Breast epithelium (tissue), 4 donors: ENCODE data around the gene FUT3. TPM values are rescaled to one million over a fixed set of nuclear protein-coding genes. Genes with fewer than 3 reads are reported as not detected.

Experiments used
- DNase-seq, 2 donors: peaks; one replicate each; pipeline ENCODE4 v3.0.0-alpha.2; 2019; ENCODE audit warnings: low spot score in 2 of 2
- H3K27ac ChIP-seq, 2 donors: fragments of 200-600 bp; sonication (generic) in 1 of 2; one replicate each; pipeline ENCODE4 v1.5.1; 2016 to 2019; ENCODE audit warnings: mild to moderate bottlenecking in 1 of 2
- H3K27me3 ChIP-seq, 2 donors: fragments of 200-600 bp; sonication (generic) in 1 of 2; one replicate each; pipeline versions ENCODE4 v1.5.1 to v1.6.0; 2017 to 2019; ENCODE audit warnings: control low read depth in 1 of 2, mild to moderate bottlenecking in 1 of 2
- H3K36me3 ChIP-seq: fragments of 200-600 bp; one replicate; pipeline ENCODE4 v1.5.1; 2019
- H3K4me1 ChIP-seq, 2 donors: fragments of 200-600 bp; sonication (generic); one replicate each; pipeline ENCODE4 v1.5.1; 2016 to 2019; ENCODE audit warnings: control low read depth in 1 of 2
- H3K4me3 ChIP-seq, 3 donors: fragments of 200-600 bp; sonication (generic); 1 replicate in 2 of 3; 2 replicates in 1 of 3; pipeline ENCODE4 v1.5.1; 2016 to 2019; ENCODE audit warnings: mild to moderate bottlenecking in 3 of 3, moderate library complexity in 2 of 3
- H3K9me3 ChIP-seq, 2 donors: fragments of 200-600 bp; sonication (generic) in 1 of 2; one replicate each; pipeline ENCODE4 v1.5.1; 2016 to 2019; ENCODE audit warnings: control low read depth in 1 of 2
- POLR2A ChIP-seq: fragments of 450-650 bp; IDR thresholded peaks from one replicate; pipeline ENCODE4 v1.6.1; 2016; ENCODE audit warnings: antibody characterized with exemption, mild to moderate bottlenecking, moderate library complexity
- POLR2AphosphoS5 ChIP-seq, 3 donors: sonication (generic); formaldehyde crosslinking; IDR thresholded peaks; one replicate each; pipeline ENCODE4 v1.6.1; 2017; ENCODE audit warnings: antibody characterized with exemption in 3 of 3
- intact Hi-C: fragments of 100-400 bp; cut with DNase I; formaldehyde crosslinking; loops from one replicate; pipeline ENCODE4 v1.15.1; 2023; ENCODE audit warnings: low total_unique reads
- total RNA-seq, 3 donors: library from RNA; depleted of rRNA; stranded (reverse); fragments of >200 nt; gene quantifications; one replicate each; pipeline ENCODE4 v1.1.0, GENCODE V29; 2016
- TF ChIP-seq, protein P1 (sequence below), 3 donors: fragments of 450-650 bp; IDR thresholded peaks; one replicate each; pipeline ENCODE4 v1.5.1; 2016 to 2017; ENCODE audit warnings: antibody characterized with exemption in 3 of 3, mild to moderate bottlenecking in 3 of 3, moderate library complexity in 3 of 3

FUT3 gene
- total RNA-seq, 3 donors from 2014 or later = 1.3 to 2.9 TPM; not detected in 1

DNA sequence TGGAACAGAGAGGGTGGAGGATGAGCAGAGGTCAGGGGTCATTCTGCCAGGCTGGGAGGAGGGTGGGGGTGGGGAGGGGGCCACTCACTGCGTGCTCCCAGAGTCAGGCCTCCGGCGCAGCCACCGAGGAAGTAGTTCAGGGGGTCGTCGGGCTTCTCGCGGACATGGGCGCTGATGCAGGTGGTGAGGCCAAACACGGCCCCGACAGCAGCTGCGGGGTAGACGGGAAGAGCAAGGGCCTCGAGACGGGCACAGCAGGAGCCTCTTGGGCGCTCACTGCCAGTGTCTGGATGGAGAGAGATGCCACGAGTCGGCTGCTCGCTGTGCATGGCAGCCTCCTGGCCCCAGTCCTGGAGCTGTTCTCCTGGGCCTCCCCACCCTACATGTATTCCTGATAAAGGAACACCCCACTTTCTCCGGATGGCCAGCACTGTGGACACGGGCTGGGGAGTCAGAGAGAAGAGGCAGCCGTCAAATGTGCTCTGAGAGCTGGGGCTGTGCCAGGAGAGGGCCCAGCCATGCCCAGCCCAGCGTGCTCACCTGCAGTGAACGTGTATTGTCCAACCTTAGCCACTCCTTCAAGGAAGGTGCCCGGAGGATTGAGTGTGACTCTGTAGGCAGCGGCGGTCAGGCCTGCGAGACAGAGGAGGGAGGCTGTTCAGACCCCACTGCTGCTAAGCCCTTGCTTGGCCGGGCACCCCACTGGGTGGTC, 45.3 kb upstream of the FUT3 start:
- intact Hi-C loops = no loop called here
- no peaks in the 10 kb centered on the region for H3K9me3 ChIP-seq
- peak overlapping the region in 1 of 2 donors; percentile 68 for H3K27ac ChIP-seq
- H3K27me3 ChIP-seq = no peaks in the 10 kb centered on the region
- DNase-seq = no peak
- no peak overlapping the region for H3K4me3 ChIP-seq
- H3K4me1 ChIP-seq = peaks cover 0 to 8% of the 10 kb centered on the region in 2 donors
- H3K36me3 ChIP-seq = peaks cover 7% of the 10 kb centered on the region
- TF ChIP-seq POLR2AphosphoS5 (IDR thresholded peaks at IDR 0.05) (no peak), POLR2A (no peak)
- TF ChIP-seq, protein P1, sequence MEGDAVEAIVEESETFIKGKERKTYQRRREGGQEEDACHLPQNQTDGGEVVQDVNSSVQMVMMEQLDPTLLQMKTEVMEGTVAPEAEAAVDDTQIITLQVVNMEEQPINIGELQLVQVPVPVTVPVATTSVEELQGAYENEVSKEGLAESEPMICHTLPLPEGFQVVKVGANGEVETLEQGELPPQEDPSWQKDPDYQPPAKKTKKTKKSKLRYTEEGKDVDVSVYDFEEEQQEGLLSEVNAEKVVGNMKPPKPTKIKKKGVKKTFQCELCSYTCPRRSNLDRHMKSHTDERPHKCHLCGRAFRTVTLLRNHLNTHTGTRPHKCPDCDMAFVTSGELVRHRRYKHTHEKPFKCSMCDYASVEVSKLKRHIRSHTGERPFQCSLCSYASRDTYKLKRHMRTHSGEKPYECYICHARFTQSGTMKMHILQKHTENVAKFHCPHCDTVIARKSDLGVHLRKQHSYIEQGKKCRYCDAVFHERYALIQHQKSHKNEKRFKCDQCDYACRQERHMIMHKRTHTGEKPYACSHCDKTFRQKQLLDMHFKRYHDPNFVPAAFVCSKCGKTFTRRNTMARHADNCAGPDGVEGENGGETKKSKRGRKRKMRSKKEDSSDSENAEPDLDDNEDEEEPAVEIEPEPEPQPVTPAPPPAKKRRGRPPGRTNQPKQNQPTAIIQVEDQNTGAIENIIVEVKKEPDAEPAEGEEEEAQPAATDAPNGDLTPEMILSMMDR (IDR thresholded peaks at IDR 0.05) = no peak

DNA sequence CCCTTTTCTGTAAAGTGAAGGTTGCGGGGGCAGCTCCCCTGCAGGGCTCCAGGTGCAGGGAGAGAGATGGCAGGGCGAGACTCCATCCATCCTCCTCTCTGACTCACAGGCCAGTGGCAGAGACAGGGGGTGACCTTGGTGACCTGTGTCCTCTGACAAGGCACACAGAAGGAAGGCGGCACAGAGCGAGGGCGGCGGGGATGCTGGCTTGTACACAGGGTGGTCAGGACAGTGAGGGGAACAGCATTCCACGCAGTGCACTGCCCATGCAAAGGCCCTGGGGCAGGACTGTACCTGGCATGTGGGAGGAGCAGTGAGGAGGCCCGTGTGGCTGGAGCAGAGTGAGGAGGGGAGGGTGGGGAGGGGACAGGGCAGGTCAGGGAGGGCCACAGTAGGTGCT, 44.6 kb upstream of the FUT3 start:
- peaks cover 0 to 8% of the 10 kb centered on the region in 2 donors for H3K4me1 ChIP-seq

DNA sequence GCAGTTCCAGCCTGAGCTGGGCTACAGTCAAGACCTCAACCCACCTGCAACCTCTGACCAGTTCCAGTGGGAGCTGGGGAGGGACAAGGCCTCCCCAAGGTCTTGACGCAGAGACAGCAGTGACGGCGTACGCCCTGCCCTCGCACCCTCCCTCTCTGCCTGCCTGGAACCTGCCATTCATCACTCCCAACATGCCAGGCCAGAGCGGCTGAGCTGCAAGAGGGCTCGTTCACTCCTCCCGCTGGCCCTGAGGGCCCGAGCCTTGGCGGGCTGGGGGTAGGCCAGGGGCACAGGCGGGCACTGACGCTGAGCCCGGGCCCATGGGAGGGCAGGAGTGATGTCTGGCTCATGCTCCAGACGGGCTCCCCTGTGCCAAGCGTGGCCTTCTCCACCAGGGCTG, 44.2 kb upstream of the FUT3 start:
- intact Hi-C loops = no loop called here
- H3K27me3 ChIP-seq = no peaks in the 10 kb centered on the region
- DNase-seq = no peak
- TF ChIP-seq, protein P1 (IDR thresholded peaks at IDR 0.05) = no peak
- TF ChIP-seq POLR2AphosphoS5 (IDR thresholded peaks at IDR 0.05) = no peak
- no peak for TF ChIP-seq POLR2A
- H3K4me3 ChIP-seq = no peak overlapping the region
- H3K9me3 ChIP-seq = no peaks in the 10 kb centered on the region
- H3K36me3 ChIP-seq = peaks cover 7% of the 10 kb centered on the region
- peaks cover 0 to 8% of the 10 kb centered on the region in 2 donors for H3K4me1 ChIP-seq
- peak overlapping the region; percentile 48 to 68 for H3K27ac ChIP-seq

More for the DNA sequence above, 44.6 kb upstream of the FUT3 start:
- Histone ChIP-seq H3K9me3 (no peaks in the 10 kb centered on the region), H3K36me3 (peaks cover 7% of the 10 kb centered on the region), H3K4me3 (no peak overlapping the region), H3K27ac (peak overlapping the region in 1 of 2 donors; percentile 68), H3K27me3 (no peaks in the 10 kb centered on the region)
- intact Hi-C loops = no loop called here
- TF ChIP-seq POLR2A = no peak
- no peak for TF ChIP-seq POLR2AphosphoS5 (IDR thresholded peaks at IDR 0.05)
- TF ChIP-seq, protein P1 (IDR thresholded peaks at IDR 0.05) = no peak
- DNase-seq = no peak

DNA sequence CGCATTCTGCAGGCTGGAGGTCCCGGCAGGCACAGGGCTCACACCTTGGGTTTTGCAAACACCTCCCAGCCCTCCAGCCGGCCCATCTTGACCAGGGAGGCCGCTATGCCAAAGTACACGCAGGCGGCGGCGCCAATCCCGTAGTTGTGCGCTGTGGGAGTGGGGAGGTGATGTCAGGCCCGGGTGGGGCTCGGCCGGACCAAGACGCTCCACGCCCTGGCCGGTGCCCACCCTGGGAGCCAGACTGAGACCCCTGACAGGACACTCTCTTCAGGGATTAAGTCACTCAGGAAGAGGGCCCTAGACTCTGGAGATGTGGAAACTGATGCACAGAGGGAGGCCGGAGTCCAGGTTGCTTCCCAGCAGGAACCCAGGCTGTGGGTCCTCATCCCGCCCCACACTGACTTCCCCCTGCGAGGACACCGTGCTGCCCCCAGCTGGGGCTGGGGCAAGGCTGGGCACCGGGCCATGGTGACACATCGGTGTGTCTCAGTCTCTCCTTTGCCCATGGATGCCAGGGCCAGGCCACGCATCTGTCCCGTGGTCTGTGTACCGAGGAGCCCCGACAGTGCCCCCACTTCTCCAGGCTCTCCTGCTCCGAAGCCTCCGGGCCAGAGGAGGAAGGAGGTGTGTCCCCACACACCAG, 43.6 kb upstream of the FUT3 start:
- peak overlapping the region; percentile 48 to 68 for H3K27ac ChIP-seq

More for the DNA sequence above, 43.6 kb upstream of the FUT3 start:
- DNase-seq = no peak
- no peaks in the 10 kb centered on the region for H3K9me3 ChIP-seq
- H3K4me1 ChIP-seq = peaks cover 0 to 8% of the 10 kb centered on the region in 2 donors
- no peak for TF ChIP-seq POLR2AphosphoS5 (IDR thresholded peaks at IDR 0.05)
- TF ChIP-seq, protein P1 (IDR thresholded peaks at IDR 0.05) = no peak
- TF ChIP-seq POLR2A = no peak
- peaks cover 0 to 3% of the 10 kb centered on the region in 2 donors for H3K27me3 ChIP-seq
- intact Hi-C loops = no loop called here
- H3K36me3 ChIP-seq = peaks cover 7% of the 10 kb centered on the region
- no peak overlapping the region for H3K4me3 ChIP-seq
